ENCODE measurements around the gene BUB1. TPM values are rescaled to one million over a fixed set of nuclear protein-coding genes. Genes with fewer than 3 reads are reported as not detected.
"Not testable (repeated sequence)": the region's sequence is repeated elsewhere in the genome, so short reads cannot be mapped to it uniquely, and the experiment has no call there.

The BUB1 gene
- total RNA-seq, 1 experiment from 2014 or later = 82.4 TPM

DNA sequence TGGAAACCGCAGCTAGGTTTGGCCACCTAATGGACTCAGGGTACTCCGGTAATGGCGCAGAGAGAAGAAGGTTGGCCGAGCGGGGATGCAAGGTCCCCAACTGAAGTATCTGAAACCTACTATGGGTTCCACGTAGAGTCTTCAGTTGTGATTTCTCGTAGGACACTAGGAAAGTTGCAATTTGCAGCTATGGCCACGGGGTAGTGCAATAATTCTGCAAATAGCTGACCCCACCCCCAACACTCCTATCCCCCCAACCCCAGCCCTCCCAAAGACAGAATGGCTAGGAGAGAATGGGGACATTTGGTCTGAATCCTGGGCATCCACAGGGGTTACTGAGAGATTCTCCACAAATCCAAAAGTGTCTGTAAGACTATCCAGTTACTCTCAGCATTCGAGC lies 75.7 kb downstream of the BUB1 start:
- DNase-seq (ENCODE audit: low read depth) = not testable (repeated sequence)

DNA sequence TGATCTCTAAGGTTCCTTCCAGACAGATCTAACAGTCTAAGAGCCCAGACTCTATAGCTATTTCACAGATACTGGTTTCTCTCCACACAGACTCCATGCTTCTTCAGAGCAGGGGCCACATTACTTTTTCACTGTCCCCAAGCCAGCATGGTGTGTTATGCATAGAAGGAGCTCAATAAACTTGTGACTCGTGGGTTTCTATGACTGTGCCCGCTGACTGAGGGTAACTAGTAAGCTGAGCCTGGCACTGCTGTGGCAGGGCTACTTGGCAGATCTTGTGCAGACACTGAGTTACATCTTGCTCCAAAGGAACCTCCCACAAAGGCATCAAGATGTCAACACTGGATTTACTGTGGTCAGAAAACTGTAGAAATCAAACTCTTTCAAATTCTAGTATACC lies 85.9 kb downstream of the BUB1 start:
- DNase-seq (ENCODE audit: low read depth) = not testable (repeated sequence)

DNA sequence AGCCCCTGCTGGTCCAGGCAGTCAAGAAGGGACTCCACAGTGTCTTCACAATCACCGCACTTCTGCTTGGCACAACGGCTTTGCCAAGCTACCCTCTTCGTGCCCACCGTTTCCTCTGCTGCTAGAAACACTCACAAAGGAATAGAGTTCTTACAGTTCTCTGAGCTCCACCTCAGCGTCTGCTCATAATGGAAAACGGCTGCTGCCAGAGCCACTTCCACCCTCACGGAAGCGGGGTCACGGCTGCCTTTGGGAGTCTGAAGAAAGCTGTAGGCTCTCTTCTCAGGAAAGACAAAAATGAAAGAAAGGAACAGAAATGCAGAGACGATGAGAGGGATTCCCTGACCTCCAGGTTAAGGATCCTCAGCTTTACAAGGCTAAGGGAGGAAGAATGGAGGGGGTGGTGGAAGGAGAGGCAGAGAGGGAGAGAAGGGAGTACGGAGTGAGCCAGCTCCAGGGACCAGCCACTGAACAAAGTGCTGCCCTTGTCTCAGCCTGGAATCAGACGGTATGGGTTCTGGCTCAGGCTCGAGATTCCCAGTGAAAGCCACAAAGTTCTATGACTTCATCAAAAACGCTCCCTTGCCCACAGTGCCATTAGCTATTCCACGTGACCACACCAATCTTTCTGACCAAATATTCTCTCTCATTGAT lies 88.1 kb downstream of the BUB1 start:
- DNase-seq (ENCODE audit: low read depth) = not testable (repeated sequence)

DNA sequence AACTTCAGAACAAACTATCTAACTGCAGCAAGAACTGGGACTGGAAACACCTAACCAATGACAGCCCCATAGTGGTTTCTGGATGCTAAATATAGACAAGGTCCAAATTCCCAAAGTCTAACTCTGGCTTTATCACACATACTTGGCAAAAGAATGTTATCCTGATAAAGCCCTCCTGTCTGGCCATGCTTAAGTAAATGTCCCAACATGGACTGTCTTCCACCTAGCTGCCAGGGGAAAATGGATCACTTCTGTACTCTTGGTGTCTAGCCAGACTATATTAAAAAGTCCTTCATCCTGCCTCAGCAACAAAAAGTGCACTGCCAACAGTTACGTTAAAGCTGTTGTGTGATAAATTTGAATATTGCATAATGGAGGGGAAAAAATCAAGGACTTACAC lies 89.3 kb downstream of the BUB1 start:
- not testable (repeated sequence) for DNase-seq (ENCODE audit: low read depth)

Other genes starting within 250 kb of the BUB1 start
- gene LIMS4, start 205.2 kb downstream of the BUB1 start, total RNA-seq (2014; rRNA removed; shearing (Covaris generic)) = 0.76 and 0.94 TPM in 2 replicates
- 10.4 and 13.3 TPM in 2 replicates for gene RGPD6, start 100.8 kb downstream of the BUB1 start, total RNA-seq (2014; rRNA removed; shearing (Covaris generic))
- not detected in 2 replicates for gene ACOXL, start 54.5 kb upstream of the BUB1 start, total RNA-seq (2014; rRNA removed; shearing (Covaris generic))